Cardiac septum (tissue), 1 donor: ENCODE data around the gene SMARCD1. TPM values are rescaled to one million over a fixed set of nuclear protein-coding genes. Genes with fewer than 3 reads are reported as not detected.
A peak's percentile ranks its signal among the peaks of the same experiment; 100 is the strongest.
"Not testable (repeated sequence)": the region's sequence is repeated elsewhere in the genome, so short reads cannot be mapped to it uniquely, and the experiment has no call there.

Experiments used
- DNase-seq: peaks from one replicate; pipeline ENCODE4 v3.0.0-alpha.2; 2020; ENCODE audit warnings: low spot score
- intact Hi-C: fragments of 100-400 bp; cut with DNase I; formaldehyde crosslinking; loops from one replicate; pipeline ENCODE4 v1.14.0; 2022
- total RNA-seq: library from RNA; stranded (reverse); fragmentation: NEBNext Ultra II Directional; extraction: Animal tissue kit (Norgen Biotek cat#: 25700); gene quantifications from one replicate; pipeline ENCODE4 v1.2.1, GENCODE V29; 2021
- donor health status: DM: no; HTN: no; CAD: no.

The SMARCD1 gene
- total RNA-seq, 1 donor from 2014 or later, result 20.5 TPM

DNA sequence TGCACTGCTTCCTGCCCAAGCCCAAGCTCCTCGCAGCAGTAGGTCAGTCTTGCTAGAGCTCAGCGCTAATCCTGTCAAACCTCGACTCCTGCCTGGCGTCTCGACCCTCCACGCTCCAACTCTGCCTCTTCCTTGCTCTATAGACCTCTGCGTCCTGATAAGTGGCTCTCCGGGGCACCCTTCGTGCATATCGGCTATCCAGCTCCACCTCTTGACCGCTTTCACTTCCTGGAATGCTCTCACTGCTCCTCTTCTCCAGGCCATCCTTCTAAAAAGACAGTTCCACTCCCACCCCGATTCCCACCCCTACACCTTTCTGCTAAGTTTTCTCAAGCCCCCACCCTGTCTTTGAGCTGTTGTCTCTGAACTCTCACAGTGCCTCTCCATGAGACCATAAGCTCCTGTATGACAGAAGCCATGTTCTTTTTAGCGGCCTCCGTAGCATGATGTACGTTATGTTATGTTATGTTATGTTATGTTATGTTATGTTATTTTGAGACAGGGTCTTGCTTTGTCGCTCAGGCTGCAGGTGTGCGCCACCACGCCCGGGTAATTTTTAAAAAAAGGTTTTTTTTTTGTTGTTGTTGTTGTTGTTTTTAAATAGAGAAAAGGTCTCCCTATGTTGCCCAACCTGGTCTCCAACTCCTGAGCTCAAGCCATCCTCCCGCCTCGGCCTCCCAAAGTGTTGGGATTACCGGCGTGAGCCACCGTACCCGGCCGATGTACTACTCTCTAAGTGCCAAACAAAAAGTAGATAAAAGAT lies 27.5 kb downstream of the SMARCD1 start:
- peak; percentile 47 for DNase-seq
- intact Hi-C loops, result loop anchor here (10.0 kb wide), 1 partner anchor 52 kb away; the partner anchor contains the start of gene CERS5

DNA sequence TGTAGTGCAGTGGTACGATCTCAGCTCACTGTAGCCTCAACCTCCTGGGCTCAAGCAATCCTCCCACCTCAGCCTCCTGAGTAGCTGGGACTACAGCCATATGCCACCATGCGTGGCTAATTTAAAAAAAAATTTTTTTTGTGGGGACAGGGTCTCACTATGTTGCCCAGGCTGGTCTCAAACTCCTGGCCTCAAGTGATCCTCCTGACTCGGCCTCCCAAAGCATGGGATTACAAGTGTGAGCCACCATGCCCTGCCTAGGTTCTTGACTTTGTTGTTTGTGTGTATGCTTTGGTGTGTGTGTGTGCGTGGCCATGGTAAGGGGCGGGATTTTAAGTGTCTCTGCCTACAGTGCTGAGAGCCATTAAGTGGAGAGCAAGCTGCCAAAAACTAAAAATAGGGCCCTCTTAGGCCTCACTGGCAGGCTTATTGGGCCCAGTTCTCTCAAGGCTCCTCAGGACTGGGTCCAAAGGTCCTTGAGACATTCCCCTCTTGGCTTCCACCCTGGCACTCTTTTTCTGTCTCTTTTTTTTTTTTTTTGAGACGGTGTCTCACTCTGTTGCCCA lies 32.0 kb downstream of the SMARCD1 start:
- intact Hi-C loops, result loop anchor here (10.0 kb wide), 1 partner anchor 48 kb away; the partner anchor contains the start of gene CERS5
- peak; percentile 46 for DNase-seq

DNA sequence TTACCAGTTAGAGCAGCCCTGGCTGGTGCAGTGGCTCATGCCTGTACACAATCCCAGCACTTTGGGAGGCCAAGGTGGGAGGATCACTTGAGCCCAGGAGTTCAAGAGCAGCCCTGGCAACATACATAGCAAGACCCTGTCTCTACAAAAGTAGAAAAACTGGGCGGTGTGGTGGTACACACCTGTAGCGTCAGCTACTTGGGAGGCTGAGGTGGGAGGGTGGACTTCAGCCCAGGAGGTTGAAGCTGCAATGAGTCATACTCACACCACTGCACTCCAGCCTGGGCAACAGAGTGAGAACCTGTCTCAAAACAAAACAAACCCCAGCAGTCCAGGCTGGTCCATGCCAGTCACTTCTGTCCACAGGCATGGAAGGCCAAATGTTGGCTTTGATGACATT lies 34.2 kb downstream of the SMARCD1 start:
- intact Hi-C loops, result loop anchor here (10.0 kb wide), 1 partner anchor 45 kb away; the partner anchor contains the start of gene CERS5
- peak; percentile 31 for DNase-seq

DNA sequence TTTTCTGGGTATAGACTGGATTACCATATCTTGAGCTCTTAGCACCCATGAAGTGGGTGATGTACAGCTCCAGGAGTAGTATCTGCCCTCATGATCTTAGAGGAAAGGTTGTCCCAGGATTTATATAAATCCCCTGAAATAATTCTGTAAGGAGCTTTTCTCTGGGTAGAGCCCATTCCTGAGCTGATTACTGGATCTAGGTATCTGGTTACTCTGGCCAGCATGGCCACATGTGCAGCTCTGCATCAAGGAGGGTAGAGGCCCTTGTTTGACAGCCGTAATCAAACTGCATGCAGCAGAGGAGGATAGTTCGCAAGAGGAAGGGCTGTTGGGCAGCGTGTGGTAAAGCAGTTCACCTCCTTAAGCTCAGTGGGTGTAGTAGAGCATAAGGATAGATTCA lies 35.4 kb downstream of the SMARCD1 start:
- intact Hi-C loops, result no loop called here
- DNase-seq, result no peak

DNA sequence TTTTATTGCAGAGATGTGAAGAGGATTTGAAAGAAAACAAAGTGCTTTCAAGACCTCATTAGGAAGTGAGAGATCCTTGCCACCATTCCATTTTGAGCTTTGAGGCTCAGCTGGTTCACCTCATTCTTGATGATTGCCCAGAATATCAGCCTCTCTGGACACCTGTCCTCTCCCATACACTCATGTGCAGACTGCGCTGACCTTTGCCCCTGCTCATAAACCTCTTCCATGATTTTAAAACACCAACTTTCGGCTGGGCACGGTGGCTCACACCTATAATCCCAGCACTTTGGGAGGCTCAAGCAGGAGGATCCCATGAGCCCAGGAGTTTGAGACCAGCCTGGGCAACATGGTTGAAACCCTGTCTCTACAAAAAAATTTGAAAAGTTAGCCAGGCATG lies 35.8 kb downstream of the SMARCD1 start:
- intact Hi-C loops, result no loop called here
- no peak for DNase-seq

DNA sequence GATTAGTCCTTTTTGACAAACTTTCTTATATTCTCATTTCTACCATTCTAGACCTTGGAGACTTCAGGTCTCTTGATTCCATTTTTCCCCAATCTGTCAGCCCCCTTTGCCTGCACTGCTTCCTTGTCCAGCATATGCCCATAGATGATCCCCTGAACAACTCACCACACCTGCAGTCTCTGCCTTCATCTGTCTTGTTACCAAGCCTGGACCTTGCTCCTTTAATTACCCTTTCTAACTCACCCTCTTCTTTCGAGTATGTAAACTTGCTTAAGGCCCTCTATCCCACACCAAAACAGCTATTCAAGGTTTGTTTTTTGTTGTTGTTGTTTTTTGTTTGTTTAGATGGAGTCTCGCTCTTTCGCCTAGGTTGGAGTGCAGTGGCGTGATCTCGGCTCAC lies 36.5 kb downstream of the SMARCD1 start:
- intact Hi-C loops, result no loop called here
- no peak for DNase-seq

DNA sequence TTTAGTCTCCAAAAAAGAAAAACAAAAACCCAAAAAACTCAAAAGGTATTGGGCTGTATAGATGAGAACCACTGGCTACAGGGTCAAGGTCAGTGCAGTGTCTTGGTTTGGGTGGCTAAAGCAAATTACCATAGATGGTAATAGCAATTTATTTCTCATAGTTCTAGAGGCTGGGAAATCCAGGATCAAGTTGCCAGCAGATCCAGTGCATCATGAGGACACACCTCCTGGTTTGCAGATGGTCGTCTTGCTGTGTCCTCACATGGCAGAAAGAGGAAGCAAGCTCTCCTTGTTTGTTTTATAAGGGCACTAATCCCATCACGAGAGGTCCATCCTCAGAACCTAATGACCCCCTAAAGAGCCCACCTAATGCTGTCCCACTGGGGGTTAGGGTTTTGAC lies 38.1 kb downstream of the SMARCD1 start:
- no peak for DNase-seq
- intact Hi-C loops, result no loop called here

DNA sequence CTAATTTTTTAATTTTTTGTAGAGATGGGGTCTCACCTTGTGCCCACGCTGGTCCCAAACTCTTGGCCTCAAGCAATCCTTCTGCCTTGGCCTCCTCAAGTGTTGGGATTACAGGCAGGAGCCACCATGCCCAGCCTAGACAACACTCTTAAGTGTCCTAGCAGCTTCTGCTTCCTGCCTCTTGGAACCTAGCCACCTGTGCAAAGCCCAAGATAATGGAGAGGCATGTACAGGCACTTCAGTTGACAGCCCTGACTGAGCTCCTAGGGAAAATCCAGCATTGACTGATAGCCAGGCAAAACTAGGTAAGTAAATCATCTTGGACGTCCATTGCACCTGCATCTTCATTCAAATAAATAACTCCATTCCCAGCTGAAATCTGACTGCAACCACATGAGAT lies 42.4 kb downstream of the SMARCD1 start:
- intact Hi-C loops, result no loop called here

DNA sequence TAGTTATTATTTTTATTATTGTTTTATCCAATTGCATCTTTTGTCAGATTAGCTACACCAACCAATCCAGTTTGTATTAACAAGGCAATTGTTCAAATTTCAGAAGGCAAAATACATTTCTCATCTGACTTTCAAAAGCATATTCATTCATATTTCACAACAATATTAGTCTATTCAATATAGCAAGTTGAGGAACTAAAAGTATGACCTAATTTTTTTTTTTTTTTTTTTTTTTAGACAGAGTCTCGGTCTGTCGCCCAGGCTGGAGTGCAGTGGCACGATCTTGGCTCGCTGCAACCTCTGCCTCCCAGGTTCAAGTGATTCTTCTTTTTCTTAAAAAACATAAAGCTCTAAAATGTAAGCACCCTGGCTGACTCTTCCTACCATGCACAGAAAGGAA lies 44.1 kb downstream of the SMARCD1 start:
- DNase-seq, result no peak
- intact Hi-C loops, result no loop called here

More for the DNA sequence above, 42.4 kb downstream of the SMARCD1 start:
- DNase-seq, result no peak

DNA sequence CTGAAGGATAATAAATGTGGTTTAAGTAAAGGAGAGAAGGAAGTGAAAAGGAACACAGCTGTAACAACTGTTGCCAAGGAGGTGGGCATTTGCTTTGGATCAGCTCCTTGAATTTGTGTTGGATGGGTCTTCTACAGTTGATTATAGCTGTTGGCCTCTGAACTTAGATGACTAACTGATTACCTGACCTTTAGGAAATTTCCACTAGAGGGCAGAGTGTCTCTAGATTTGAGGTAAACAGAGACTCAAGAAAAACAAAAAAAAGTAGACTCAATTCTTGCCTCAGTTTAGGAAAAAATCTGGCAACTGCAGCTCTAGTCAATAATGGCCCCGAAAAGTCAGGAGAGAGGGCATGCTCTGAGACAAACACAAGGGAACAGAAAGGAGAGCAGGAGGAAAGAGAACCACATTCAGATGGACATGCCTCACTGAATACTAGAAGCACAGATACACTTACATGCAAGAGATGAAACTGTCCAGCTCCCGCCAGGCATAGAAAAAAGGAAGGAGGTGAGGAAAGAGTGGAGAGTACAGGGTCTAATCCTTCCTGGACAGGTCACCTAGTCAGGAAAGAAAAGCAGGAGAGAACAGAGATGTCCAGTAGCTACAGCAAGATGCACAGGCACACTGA lies 47.5 kb downstream of the SMARCD1 start:
- no peak for DNase-seq
- intact Hi-C loops, result loop anchor here (5.0 kb wide), 1 partner anchor 35 kb away; the partner anchor contains the start of gene CERS5

DNA sequence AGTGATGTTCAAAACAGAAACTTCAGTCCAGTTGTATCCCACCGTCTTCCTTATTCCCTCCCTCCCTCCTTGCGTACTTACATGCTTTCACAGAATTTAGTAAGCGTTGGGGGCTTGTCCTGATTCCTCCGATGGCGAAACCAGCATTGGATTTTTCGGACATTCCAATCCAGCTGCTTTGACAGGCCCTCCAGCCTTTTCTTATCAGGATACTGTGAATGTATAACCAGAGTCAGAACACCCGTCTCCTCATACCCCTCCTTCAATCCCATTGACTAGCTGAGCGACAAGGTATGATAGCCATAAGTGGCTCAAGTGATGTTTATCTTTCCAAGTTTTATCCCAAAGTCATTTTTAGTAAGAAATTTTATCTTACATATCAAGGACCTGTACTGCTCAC lies 57.9 kb downstream of the SMARCD1 start:
- DNase-seq, result no peak
- intact Hi-C loops, result no loop called here

DNA sequence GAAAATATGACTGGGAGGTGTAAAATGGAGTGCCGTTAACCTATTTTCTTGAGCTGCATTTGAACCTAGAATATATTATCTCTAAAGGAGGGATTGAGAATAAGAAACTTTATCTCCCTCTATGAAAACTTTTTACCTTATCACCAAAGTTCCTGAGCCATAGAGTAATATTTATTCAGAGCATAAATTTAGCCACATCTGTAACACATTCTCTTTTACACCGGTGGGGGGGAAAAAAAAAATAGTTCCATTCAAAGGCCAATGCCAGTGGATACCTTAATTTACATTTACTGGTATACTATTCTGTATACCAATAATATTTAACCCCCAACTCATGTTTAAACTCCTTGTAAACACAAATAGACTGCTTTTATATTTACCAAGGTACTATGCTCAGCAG lies 60.3 kb downstream of the SMARCD1 start:
- intact Hi-C loops, result no loop called here
- no peak for DNase-seq

DNA sequence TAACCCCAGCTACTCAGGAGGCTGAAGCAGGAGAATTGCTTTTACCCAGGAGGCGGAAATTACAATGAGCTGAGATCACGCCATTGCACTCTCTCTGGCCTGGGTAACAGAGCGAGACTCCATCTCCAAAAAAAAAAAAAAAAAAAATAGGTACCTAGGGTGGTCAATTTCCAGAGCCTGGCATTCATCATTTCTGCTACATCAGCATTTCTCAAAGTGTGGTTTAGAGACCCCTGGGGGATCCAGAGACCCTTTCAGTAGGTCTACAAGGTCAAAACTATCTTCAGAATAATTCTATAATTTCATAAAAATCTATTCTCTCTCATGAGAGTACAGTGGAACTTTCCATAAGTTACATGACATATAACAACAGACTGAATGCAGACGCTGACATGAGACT lies 62.1 kb downstream of the SMARCD1 start:
- intact Hi-C loops, result no loop called here
- DNase-seq, result no peak

DNA sequence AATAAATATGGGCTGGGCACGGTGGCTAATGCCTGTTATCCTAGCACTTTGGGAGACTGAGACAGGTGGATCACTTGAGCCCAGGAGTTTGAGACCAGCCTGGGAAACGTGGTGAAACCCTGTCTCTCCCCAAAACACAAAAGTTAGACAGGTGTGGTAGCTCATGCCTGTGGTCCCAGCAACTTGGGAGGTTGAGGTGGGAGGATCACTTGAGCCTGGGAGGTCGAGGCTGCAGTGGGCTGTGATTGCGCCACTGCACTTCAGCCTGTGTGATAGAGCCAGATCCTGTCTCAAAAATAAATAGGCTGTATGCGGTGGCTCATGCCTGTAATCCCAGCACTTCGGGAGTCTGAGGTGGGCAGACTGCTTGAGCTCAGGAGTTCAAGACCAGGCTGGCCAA lies 62.9 kb downstream of the SMARCD1 start:
- intact Hi-C loops, result not testable (repeated sequence)

DNA sequence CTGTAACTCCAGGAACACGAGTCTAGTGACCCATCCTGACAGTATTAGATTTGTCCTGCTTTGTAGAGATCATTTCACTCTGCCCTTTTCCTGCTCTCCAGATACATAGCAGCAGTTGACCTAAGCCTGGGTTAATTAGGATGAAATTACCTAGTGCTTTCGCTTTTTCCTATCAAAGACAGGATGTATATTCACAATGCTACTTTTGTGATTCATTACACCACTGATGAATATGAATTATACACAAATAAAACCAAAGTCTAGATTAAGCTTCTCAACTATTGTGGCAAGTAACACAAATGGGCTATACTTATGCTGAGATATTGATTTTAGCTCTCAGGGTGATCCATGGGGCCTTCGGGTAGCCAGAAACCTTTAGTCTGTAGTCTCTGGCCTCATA lies 64.2 kb downstream of the SMARCD1 start:
- no peak for DNase-seq
- intact Hi-C loops, result no loop called here

More for the DNA sequence above, 62.9 kb downstream of the SMARCD1 start:
- not testable (repeated sequence) for DNase-seq

Other genes with a start within 250 kb of the SMARCD1 start
- 2.6 TPM for gene BCDIN3D, start 242.2 kb upstream of the SMARCD1 start, total RNA-seq
- gene FAIM2, start 181.4 kb upstream of the SMARCD1 start, total RNA-seq, result 1.7 TPM
- not detected for gene AQP2, start 134.6 kb upstream of the SMARCD1 start, total RNA-seq
- gene AQP5, start 123.5 kb upstream of the SMARCD1 start, total RNA-seq, result not detected
- not detected for gene AQP6, start 112.4 kb upstream of the SMARCD1 start, total RNA-seq
- 2.6 TPM for gene RACGAP1, start 59.8 kb upstream of the SMARCD1 start, total RNA-seq
- gene ASIC1, start 27.7 kb upstream of the SMARCD1 start, total RNA-seq, result 0.30 TPM
- 5.1 TPM for gene GPD1, start 18.7 kb downstream of the SMARCD1 start, total RNA-seq
- gene COX14, start 26.9 kb downstream of the SMARCD1 start, total RNA-seq, result 152 TPM
- 18.9 TPM for gene CERS5, start 82.0 kb downstream of the SMARCD1 start, total RNA-seq
- 24.3 TPM for gene LIMA1, start 198.2 kb downstream of the SMARCD1 start, total RNA-seq